ENCODE measurements around the gene SH3BGRL.

The SH3BGRL gene
- total RNA-seq: 20.6 to 68.3 reads per million in 2 experiments

- DNase-seq (ENCODE audit: low read depth): peak; percentile 55
Observed at GRCh38 chrX:81201671-81202455, at the start of gene SH3BGRL, which contains the start of gene HMGN5. TSS of gene SH3BGRL (plus strand) at chrX:81202102. CDS start at chrX:81202201, 99 bp downstream. TSS of gene HMGN5 (minus strand) at chrX:81201913. CDS start at chrX:81121549, 80,364 bp downstream.

- DNase-seq (ENCODE audit: low read depth): no peak
Observed at GRCh38 chrX:81168391-81168790, 33.5 kb upstream of the SH3BGRL start.

GRCh38 chrX:81174286-81174685 lies 27.6 kb upstream of the SH3BGRL start:
- no peak for DNase-seq (ENCODE audit: low read depth)

GRCh38 chrX:81195259-81195658 lies 6.6 kb upstream of the SH3BGRL start:
- DNase-seq (ENCODE audit: low read depth): no peak

GRCh38 chrX:81195712-81196111 lies 6.2 kb upstream of the SH3BGRL start:
- peak; percentile 38 for DNase-seq (ENCODE audit: low read depth)

GRCh38 chrX:81201071-81201470 lies 831 bp upstream of the SH3BGRL start:
- no peak for DNase-seq (ENCODE audit: low read depth)

GRCh38 chrX:81202456-81202819 lies 536 bp downstream of the SH3BGRL start:
- no peak for DNase-seq (ENCODE audit: low read depth)

- no peak for DNase-seq (ENCODE audit: low read depth)
Observed at GRCh38 chrX:81202943-81203342, 1.0 kb downstream of the SH3BGRL start.

GRCh38 chrX:81205551-81205950 lies 3.6 kb downstream of the SH3BGRL start:
- no peak for DNase-seq (ENCODE audit: low read depth)

- no peak for DNase-seq (ENCODE audit: low read depth)
Observed at GRCh38 chrX:81206476-81206875, 4.6 kb downstream of the SH3BGRL start.

GRCh38 chrX:81208916-81209315 lies 7.0 kb downstream of the SH3BGRL start:
- DNase-seq (ENCODE audit: low read depth): no peak

GRCh38 chrX:81215685-81216084 lies 13.8 kb downstream of the SH3BGRL start:
- no peak for DNase-seq (ENCODE audit: low read depth)

GRCh38 chrX:81229229-81229628 lies 27.3 kb downstream of the SH3BGRL start:
- DNase-seq (ENCODE audit: low read depth): no peak

- no peak for DNase-seq (ENCODE audit: low read depth)
Observed at GRCh38 chrX:81229901-81230300, 28.0 kb downstream of the SH3BGRL start.

- no peak for DNase-seq (ENCODE audit: low read depth)
Observed at GRCh38 chrX:81231476-81231875, 29.6 kb downstream of the SH3BGRL start.

- DNase-seq (ENCODE audit: low read depth): no peak
Observed at GRCh38 chrX:81232218-81232617, 30.3 kb downstream of the SH3BGRL start.

- no peak for DNase-seq (ENCODE audit: low read depth)
Observed at GRCh38 chrX:81237516-81237915, 35.6 kb downstream of the SH3BGRL start.

GRCh38 chrX:81238166-81238565 lies 36.3 kb downstream of the SH3BGRL start:
- DNase-seq (ENCODE audit: low read depth): no peak

GRCh38 chrX:81240701-81241331 lies 38.9 kb downstream of the SH3BGRL start:
- DNase-seq (ENCODE audit: low read depth): no peak

- no peak for DNase-seq (ENCODE audit: low read depth)
Observed at GRCh38 chrX:81241753-81242152, 39.9 kb downstream of the SH3BGRL start.

- no peak for DNase-seq (ENCODE audit: low read depth)
Observed at GRCh38 chrX:81255876-81256275, 54.0 kb downstream of the SH3BGRL start.

GRCh38 chrX:81257817-81258216 lies 55.9 kb downstream of the SH3BGRL start:
- no peak for DNase-seq (ENCODE audit: low read depth)

- DNase-seq (ENCODE audit: low read depth): no peak
Observed at GRCh38 chrX:81259020-81259713, 57.3 kb downstream of the SH3BGRL start.

All from T follicular helper cell (primary cell).